ENCODE measurements around the gene RPS16.

RPS16 gene

GRCh38 chr19:39403331-39404312 is 32.1 kb downstream of the RPS16 start (continued):
- 0 out of 2 replicates have a peak, but pooled peaks have one; percentile 12 for TF ChIP-seq GFI1B (tag by site-specific recombination; IDR thresholded peaks at IDR 0.05)
- no peak for TF ChIP-seq ZNF266 (tag by site-specific recombination; IDR thresholded peaks at IDR 0.05; ENCODE audit: low read depth)
- TF ChIP-seq ZNF2 (tag by site-specific recombination; IDR thresholded peaks at IDR 0.05) = 0 out of 2 replicates have a peak, but pooled peaks have one; percentile 18
- TF ChIP-seq ZFHX2 (tag by site-specific recombination; conservative IDR thresholded peaks at IDR 0.05) = peak; percentile 78
- peak; percentile 77; the same call in 1 of the 2 replicates for TF ChIP-seq ZNF558 (tag by site-specific recombination; IDR thresholded peaks at IDR 0.05)
- TF ChIP-seq ZNF121 (tag by site-specific recombination; IDR thresholded peaks at IDR 0.05) = no peak
- TF ChIP-seq ZNF639 (tag by site-specific recombination; IDR thresholded peaks at IDR 0.05) = peak; percentile 76
- TF ChIP-seq ZNF292 (tag by site-specific recombination; IDR thresholded peaks at IDR 0.05; ENCODE audit: borderline replicate concordance, low read depth) = no peak
- peak; percentile 85 for TF ChIP-seq ZNF629 (tag by site-specific recombination; IDR thresholded peaks at IDR 0.05)
- no peak for TF ChIP-seq ZNF658 (tag by site-specific recombination; IDR thresholded peaks at IDR 0.05)
- TF ChIP-seq ZNF133 (tag by site-specific recombination; IDR thresholded peaks at IDR 0.05) = no peak
- no peak for TF ChIP-seq ZNF280C (tag by site-specific recombination; IDR thresholded peaks at IDR 0.05)
- no peak for TF ChIP-seq GLI4 (tag by site-specific recombination; IDR thresholded peaks at IDR 0.05)
- peak; percentile 40; the same call in 1 of the 2 replicates for TF ChIP-seq EGR2 (tag by site-specific recombination; IDR thresholded peaks at IDR 0.05; ENCODE audit: low read depth)
- peak; percentile 56 for TF ChIP-seq ZNF184 (tag by site-specific recombination; IDR thresholded peaks at IDR 0.05)
- TF ChIP-seq KLF10 (tag by site-specific recombination; IDR thresholded peaks at IDR 0.05) = peak; percentile 71; the same call in 1 of the 2 replicates
- TF ChIP-seq INSM2 (tag by site-specific recombination; IDR thresholded peaks at IDR 0.05) = peak; percentile 86
- no peak for TF ChIP-seq ZNF174 (tag by site-specific recombination; IDR thresholded peaks at IDR 0.05)
- no peak for TF ChIP-seq ZNF510 (tag by site-specific recombination; IDR thresholded peaks at IDR 0.05; ENCODE audit: insufficient replicate concordance)
- TF ChIP-seq ZNF112 (tag by site-specific recombination; IDR thresholded peaks at IDR 0.05) = no peak
- TF ChIP-seq RBAK (tag by site-specific recombination; IDR thresholded peaks at IDR 0.05) = peak; percentile 61; the same call in 1 of the 2 replicates
- TF ChIP-seq SETDB1 (IDR thresholded peaks at IDR 0.05; ENCODE audit: insufficient read length, low read length) = no peak
- no peak for TF ChIP-seq ZNF433 (tag by site-specific recombination; IDR thresholded peaks at IDR 0.05; ENCODE audit: low read depth)
- TF ChIP-seq ZNF645 (tag by site-specific recombination; IDR thresholded peaks at IDR 0.05) = 0 out of 2 replicates have a peak, but pooled peaks have one; percentile 30
- TF ChIP-seq ZNF175 (tag by site-specific recombination; IDR thresholded peaks at IDR 0.05) = no peak
- TF ChIP-seq ZBTB1 (tag by site-specific recombination; IDR thresholded peaks at IDR 0.05) = peak; percentile 50; the same call in 1 of the 2 replicates
- no peak for TF ChIP-seq ZNF544 (tag by site-specific recombination; IDR thresholded peaks at IDR 0.05)
- TF ChIP-seq GLIS2 (tag by site-specific recombination; IDR thresholded peaks at IDR 0.05) = peak; percentile 98
- TF ChIP-seq PRDM10 (tag by site-specific recombination; IDR thresholded peaks at IDR 0.05) = peak; percentile 100
- peak; percentile 31; the same call in 1 of the 2 replicates for TF ChIP-seq BCL11B (tag by site-specific recombination; IDR thresholded peaks at IDR 0.05; ENCODE audit: low read depth)
